ENCODE data around the gene PRR14. TPM values are rescaled to one million over a fixed set of nuclear protein-coding genes. Genes with fewer than 3 reads are reported as not detected.

The PRR14 gene
- total and polyA plus RNA-seq, 2 of the 4 experiments (the other 2 are of a cell fraction): 1.4 to 11.9 TPM

- Histone ChIP-seq H3K4ac (ENCODE audit: low read depth, low read length) (no peak overlapping the region), H3K9me1 (ENCODE audit: insufficient read depth, low read length) (no peaks in the 10 kb centered on the region), H2BK120ac (ENCODE audit: low read depth, low read length) (no peak overlapping the region), H2AK5ac (ENCODE audit: low read depth, low read length) (no peak overlapping the region), H3K23ac (ENCODE audit: low read depth, low read length) (no peak overlapping the region), H3K27me3 (ENCODE audit: control insufficient read depth, insufficient read depth, low read length) (no peaks in the 10 kb centered on the region), H4K5ac (ENCODE audit: low read depth, low read length) (no peak overlapping the region), H2AFZ (replicated peaks; ENCODE audit: low read length, poor library complexity) (no peak overlapping the region), H3K9me3 (ENCODE audit: control insufficient read depth, insufficient read depth, low read length) (no peaks in the 10 kb centered on the region), H4K8ac (ENCODE audit: low read depth in 2 of 2, low read length in 2 of 2) (no peak overlapping the region), H4K20me1 (ENCODE audit: insufficient read depth, low read length) (peaks cover 10% of the 10 kb centered on the region), H3K9ac (ENCODE audit: low read depth, low read length) (no peak overlapping the region), H3K79me1 (ENCODE audit: low read depth in 1 of 2, low read length in 2 of 2) (peaks cover 24 to 46% of the 10 kb centered on the region in 2 experiments), H2AK9ac (replicated peaks; ENCODE audit: low read depth, low read length, poor library complexity) (no peak overlapping the region), H3K4me3 (ENCODE audit: insufficient read depth, low read depth, low read length) (no peak overlapping the region), H3K56ac (ENCODE audit: extremely low read depth, insufficient read depth, low read length) (no peak overlapping the region), H4K91ac (ENCODE audit: insufficient read depth, low read depth, low read length) (no peak overlapping the region), H3K18ac (ENCODE audit: low read depth, low read length) (no peak overlapping the region), H3K27ac (ENCODE audit: insufficient read depth, low read length) (no peak overlapping the region), H2BK5ac (ENCODE audit: low read depth, low read length, poor library complexity, severe bottlenecking) (no peak overlapping the region), H3K14ac (replicated peaks; ENCODE audit: low read depth, low read length) (no peak overlapping the region), H3K4me2 (ENCODE audit: low read depth, low read length) (no peak overlapping the region), H2BK20ac (ENCODE audit: low read depth, low read length) (no peak overlapping the region), H3K36me3 (ENCODE audit: control insufficient read depth, insufficient read depth, low read length) (peaks cover 33% of the 10 kb centered on the region), H2BK15ac (ENCODE audit: low read depth, low read length) (no peak overlapping the region), H3K4me1 (ENCODE audit: control insufficient read depth, insufficient read depth, low read length) (peaks cover 11% of the 10 kb centered on the region; the same call in 1 of the 2 replicates)
- TF ChIP-seq MAZ (IDR thresholded peaks at IDR 0.05; ENCODE audit: borderline replicate concordance, low read depth, low read length) (no peak), ELK1 (IDR thresholded peaks at IDR 0.05; ENCODE audit: borderline replicate concordance, low read depth, low read length) (no peak), NFE2L2 (IDR thresholded peaks at IDR 0.05; ENCODE audit: low read depth, low read length) (no peak), SMC3 (IDR thresholded peaks at IDR 0.05; ENCODE audit: low read depth, low read length) (no peak), POLR2A (IDR thresholded peaks at IDR 0.05; ENCODE audit: low read depth, low read length) (no peak), CEBPB (IDR thresholded peaks at IDR 0.05; ENCODE audit: low read depth, low read length) (no peak), CTCF (conservative IDR thresholded peaks at IDR 0.05; ENCODE audit: low read depth, low read length) (no peak), FOS (IDR thresholded peaks at IDR 0.05; ENCODE audit: low read depth, low read length) (no peak), MXI1 (IDR thresholded peaks at IDR 0.05; ENCODE audit: borderline replicate concordance, low read depth, low read length) (no peak), USF2 (IDR thresholded peaks at IDR 0.05; ENCODE audit: low read depth, low read length) (no peak), RCOR1 (IDR thresholded peaks at IDR 0.05; ENCODE audit: insufficient replicate concordance, low read length) (no peak), RFX5 (IDR thresholded peaks at IDR 0.05; ENCODE audit: low read depth, low read length) (no peak), CHD1 (IDR thresholded peaks at IDR 0.05; ENCODE audit: low read depth, low read length) (no peak)
- dilution Hi-C loops (cut with HindIII; ENCODE audit: low sequenced_read_pairs, unreplicated experiment) (no loop called here), intact Hi-C loops (cut with micrococcal nuclease) (no loop called here), in situ Hi-C loops (cut with MboI; ENCODE audit: low sequenced_read_pairs) (no loop called here)
- DNase-seq (no peak), ATAC-seq (ENCODE audit: low read depth) (no peak)
- WGBS, 2 experiments (ENCODE audit: extremely low coverage in 2 of 2, insufficient read length in 1 of 2): 91% methylated on average over 4 of the region's 12 CpGs; no CpG with 5 or more reads in 1 of the 2 experiments
- ChIA-PET POLR2A (ENCODE audit: unreplicated experiment) (no interaction called here), CTCF (no interaction called here)
- BruUV-seq (replicated peaks): no TSS peak
Observed at GRCh38 chr16:30655815-30656347, 5.1 kb downstream of the PRR14 start.
